Astrocyte (in vitro differentiated cells and primary cell): Measurements from ENCODE around the gene HAUS3. TPM values are rescaled to one million over a fixed set of nuclear protein-coding genes. Genes with fewer than 3 reads are reported as not detected.

Experiments
- DNase-seq: peaks from one replicate; pipeline ENCODE4 v3.0.0-alpha.2; 2010; ENCODE audit warnings: low read depth
- FAIRE-seq: peaks from 2 replicates; lab custom pipeline; 2011; peaks lifted over from hg19 to GRCh38; lab: Jason Lieb, UNC
- H2AFZ ChIP-seq: 2 replicates; pipeline ENCODE4 v1.6.0; 2012; ENCODE audit warnings: low read depth, low read length, inconsistent platforms
- H3K27ac ChIP-seq: 2 replicates; pipeline ENCODE4 v1.5.1; 2011; ENCODE audit warnings: low read depth, low read length, inconsistent platforms
- H3K27me3 ChIP-seq: 2 replicates; pipeline ENCODE4 v1.6.0; 2011; ENCODE audit warnings: low read length, inconsistent platforms; ENCODE audit not compliant: insufficient read depth
- H3K36me3 ChIP-seq: 2 replicates; pipeline ENCODE4 v1.5.1; 2011; ENCODE audit warnings: low read length, inconsistent platforms; ENCODE audit not compliant: insufficient read depth
- H3K4me1 ChIP-seq: 2 replicates; pipeline ENCODE4 v1.5.1; 2011; ENCODE audit warnings: low read length, inconsistent platforms; ENCODE audit not compliant: insufficient read depth
- H3K4me2 ChIP-seq: 2 replicates; pipeline ENCODE4 v1.6.0; 2012; ENCODE audit warnings: low read length, inconsistent platforms
- H3K4me3 ChIP-seq: 2 replicates; pipeline ENCODE4 v1.5.1; 2011; ENCODE audit warnings: low read depth, mild to moderate bottlenecking, low read length, inconsistent platforms; ENCODE audit not compliant: insufficient read depth
- H3K79me2 ChIP-seq: 2 replicates; pipeline ENCODE4 v1.6.0; 2012; ENCODE audit warnings: mild to moderate bottlenecking, low read length, inconsistent platforms; ENCODE audit not compliant: insufficient read depth
- H3K9ac ChIP-seq: 2 replicates; pipeline ENCODE4 v1.6.0; 2012; ENCODE audit warnings: mild to moderate bottlenecking, low read length, inconsistent platforms
- H3K9me3 ChIP-seq: 2 replicates; pipeline ENCODE4 v1.5.1; 2012; ENCODE audit warnings: low read depth, mild to moderate bottlenecking, low read length, inconsistent platforms; ENCODE audit not compliant: insufficient read depth
- H4K20me1 ChIP-seq: 2 replicates; pipeline ENCODE4 v1.6.0; 2012; ENCODE audit warnings: low read length, inconsistent platforms; ENCODE audit not compliant: insufficient read depth
- H3K27ac Mint-ChIP-seq: one replicate; pipeline ENCODE4 v1.8.0; 2021; ENCODE audit warnings: mild to moderate bottlenecking, mixed read lengths; ENCODE audit not compliant: unreplicated experiment
- H3K27me3 Mint-ChIP-seq: one replicate; pipeline ENCODE4 v1.8.0; 2021; ENCODE audit warnings: low read depth, mixed read lengths; ENCODE audit not compliant: unreplicated experiment
- H3K36me3 Mint-ChIP-seq: one replicate; pipeline ENCODE4 v1.8.0; 2021; ENCODE audit warnings: low read depth, mixed read lengths; ENCODE audit not compliant: unreplicated experiment
- H3K4me1 Mint-ChIP-seq: one replicate; pipeline ENCODE4 v1.8.0; 2021; ENCODE audit warnings: low read depth, mixed read lengths; ENCODE audit not compliant: unreplicated experiment
- H3K4me3 Mint-ChIP-seq: one replicate; pipeline ENCODE4 v1.8.0; 2021; ENCODE audit warnings: mild to moderate bottlenecking, moderate library complexity, mixed read lengths; ENCODE audit not compliant: unreplicated experiment
- H3K9me3 Mint-ChIP-seq: one replicate; pipeline ENCODE4 v1.8.0; 2021; ENCODE audit warnings: mild to moderate bottlenecking, mixed read lengths; ENCODE audit not compliant: unreplicated experiment
- CTCF ChIP-seq: IDR thresholded peaks from 2 replicates; pipeline ENCODE4 v1.5.1; 2011; ENCODE audit warnings: low read depth, mild to moderate bottlenecking, inconsistent platforms, low read length, moderate library complexity; ENCODE audit not compliant: insufficient read depth
- EZH2 ChIP-seq: IDR thresholded peaks from 2 replicates; pipeline ENCODE4 v1.6.1; 2012; ENCODE audit warnings: mild to moderate bottlenecking, low read length, inconsistent platforms; ENCODE audit not compliant: insufficient read depth
- total RNA-seq: library from RNA; stranded (reverse); gene quantifications from 2 replicates; pipeline ENCODE4 v1.2.1, GENCODE V29; 2021

Gene HAUS3
- total RNA-seq, 1 donor from 2014 or later: 10.7 TPM

- TF ChIP-seq CTCF: no peak
- H3K27ac ChIP-seq: no peak overlapping the region
- Mint-ChIP-seq H3K27ac (no peak overlapping the region), H3K4me3 (no peak overlapping the region), H3K4me1 (peaks cover 5% of the 10 kb centered on the region), H3K27me3 (peaks cover 27% of the 10 kb centered on the region), H3K36me3 (no peaks in the 10 kb centered on the region), H3K9me3 (no peaks in the 10 kb centered on the region)
- FAIRE-seq (no peak), DNase-seq (no peak)
- H3K4me2 ChIP-seq: no peak overlapping the region
- H3K4me3 ChIP-seq: no peak overlapping the region
- peaks cover 3% of the 10 kb centered on the region for H3K27me3 ChIP-seq
- peaks cover 11% of the 10 kb centered on the region for H3K4me1 ChIP-seq
- H3K9ac ChIP-seq: no peak overlapping the region
- no peaks in the 10 kb centered on the region for H3K36me3 ChIP-seq
- H4K20me1 ChIP-seq: no peaks in the 10 kb centered on the region
- no peaks in the 10 kb centered on the region for H3K9me3 ChIP-seq
- no peak overlapping the region for H2AFZ ChIP-seq
- H3K79me2 ChIP-seq: no peaks in the 10 kb centered on the region
Observed at GRCh38 chr4:2283199-2283711, 41.3 kb upstream of the HAUS3 start.

- Histone ChIP-seq H3K9me3 (no peaks in the 10 kb centered on the region), H2AFZ (no peak overlapping the region), H3K27ac (no peak overlapping the region), H4K20me1 (no peaks in the 10 kb centered on the region), H3K79me2 (no peaks in the 10 kb centered on the region), H3K4me2 (no peak overlapping the region), H3K27me3 (peaks cover 3% of the 10 kb centered on the region), H3K36me3 (no peaks in the 10 kb centered on the region), H3K9ac (no peak overlapping the region), H3K4me1 (peaks cover 11% of the 10 kb centered on the region), H3K4me3 (no peak overlapping the region)
- no peak overlapping the region for H3K27ac Mint-ChIP-seq
- TF ChIP-seq CTCF: no peak
- TF ChIP-seq EZH2: no peak
- peaks cover 5% of the 10 kb centered on the region for H3K4me1 Mint-ChIP-seq
- H3K4me3 Mint-ChIP-seq: no peak overlapping the region
- no peak for FAIRE-seq
- H3K36me3 Mint-ChIP-seq: no peaks in the 10 kb centered on the region
- DNase-seq: no peak
- H3K9me3 Mint-ChIP-seq: no peaks in the 10 kb centered on the region
- peaks cover 18% of the 10 kb centered on the region for H3K27me3 Mint-ChIP-seq
Observed at GRCh38 chr4:2281575-2282343, 39.8 kb upstream of the HAUS3 start.
